T-helper 22 cell (primary cell): ENCODE results near the gene TTLL11.

ENCODE experiments used
- DNase-seq: peaks from one replicate; pipeline ENCODE4 v3.0.0-alpha.2; 2020; ENCODE audit warnings: low read depth

Gene TTLL11

GRCh38 chr9:121880343-121880898, 212.7 kb downstream of the TTLL11 start:
- DNase-seq: no peak

DNA sequence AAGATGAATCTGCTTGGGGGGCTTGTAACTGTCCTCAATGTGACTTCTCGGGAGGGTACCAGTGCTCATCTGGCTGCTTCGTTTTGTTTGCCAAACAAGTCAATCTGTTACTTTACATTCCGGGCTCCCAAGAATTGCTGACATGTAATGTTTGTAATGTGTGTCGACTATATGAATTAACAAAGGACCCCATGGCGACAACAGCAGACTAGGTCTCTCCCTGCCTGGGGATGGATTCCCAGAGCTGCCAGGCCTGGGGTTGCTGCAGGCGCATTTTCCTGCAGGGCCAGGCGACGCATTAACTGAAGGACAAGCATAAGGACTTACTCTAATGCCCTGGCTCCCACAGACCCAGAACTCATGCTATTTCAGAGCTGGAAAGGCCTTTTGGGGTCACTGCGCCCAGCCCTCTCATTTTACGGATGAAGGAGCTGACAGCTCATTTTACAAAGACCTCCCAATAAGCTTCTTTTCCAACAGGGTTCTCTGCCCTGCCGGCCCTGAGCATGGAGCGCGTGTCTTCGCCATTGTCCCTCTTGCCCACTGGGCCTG, 214.8 kb downstream of the TTLL11 start:
- no peak for DNase-seq

DNA sequence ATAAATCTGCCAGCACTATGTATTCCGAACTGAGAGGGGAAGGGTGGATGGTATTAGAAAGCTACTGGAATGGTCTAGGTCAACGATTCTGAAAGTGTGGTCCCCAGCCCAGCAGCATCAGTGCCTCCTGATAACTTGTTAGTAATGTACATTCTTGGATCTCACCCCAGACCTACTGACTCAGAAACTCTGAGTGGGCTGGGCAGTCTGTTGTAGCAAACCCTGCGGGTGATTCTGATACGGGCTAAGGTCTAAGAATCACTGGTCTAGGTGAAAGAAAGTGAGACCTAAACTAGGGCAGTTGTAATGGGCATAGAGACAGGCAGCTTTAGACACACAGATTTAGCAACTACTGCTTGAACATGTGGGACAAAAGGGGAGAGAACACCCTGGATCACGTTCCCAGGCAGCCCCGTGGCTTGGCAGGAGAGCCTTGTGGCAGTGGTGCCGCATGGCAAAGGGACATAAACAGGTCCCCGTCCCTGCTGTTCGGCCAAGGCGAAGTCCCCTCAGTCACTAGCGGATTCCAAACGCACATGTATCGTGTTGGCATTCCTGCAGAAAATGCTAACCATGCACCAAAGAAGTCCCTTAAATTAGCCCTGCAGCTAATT, 216.3 kb downstream of the TTLL11 start:
- no peak for DNase-seq

- no peak for DNase-seq
Measured at GRCh38 chr9:121876255-121876654, 216.9 kb downstream of the TTLL11 start.

DNA sequence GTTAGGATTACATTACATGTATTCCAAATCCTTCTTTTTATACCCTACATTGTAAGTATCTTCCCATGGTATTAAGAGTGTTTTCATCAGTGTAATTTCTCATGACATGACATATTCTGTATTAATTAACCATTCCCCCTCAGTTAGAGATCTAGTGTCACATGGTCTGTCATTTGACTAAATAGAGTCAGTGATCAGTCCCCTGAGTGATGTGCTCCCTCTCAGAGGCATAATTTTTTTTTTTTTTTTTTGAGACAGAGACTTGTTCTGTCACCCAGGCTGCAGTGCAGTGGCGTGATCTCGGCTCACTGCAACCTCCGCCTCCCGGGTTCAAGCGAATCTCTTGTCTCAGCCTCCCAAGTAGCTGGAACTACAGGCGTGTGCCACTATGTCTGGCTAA, 218.6 kb downstream of the TTLL11 start:
- DNase-seq: no peak

DNA sequence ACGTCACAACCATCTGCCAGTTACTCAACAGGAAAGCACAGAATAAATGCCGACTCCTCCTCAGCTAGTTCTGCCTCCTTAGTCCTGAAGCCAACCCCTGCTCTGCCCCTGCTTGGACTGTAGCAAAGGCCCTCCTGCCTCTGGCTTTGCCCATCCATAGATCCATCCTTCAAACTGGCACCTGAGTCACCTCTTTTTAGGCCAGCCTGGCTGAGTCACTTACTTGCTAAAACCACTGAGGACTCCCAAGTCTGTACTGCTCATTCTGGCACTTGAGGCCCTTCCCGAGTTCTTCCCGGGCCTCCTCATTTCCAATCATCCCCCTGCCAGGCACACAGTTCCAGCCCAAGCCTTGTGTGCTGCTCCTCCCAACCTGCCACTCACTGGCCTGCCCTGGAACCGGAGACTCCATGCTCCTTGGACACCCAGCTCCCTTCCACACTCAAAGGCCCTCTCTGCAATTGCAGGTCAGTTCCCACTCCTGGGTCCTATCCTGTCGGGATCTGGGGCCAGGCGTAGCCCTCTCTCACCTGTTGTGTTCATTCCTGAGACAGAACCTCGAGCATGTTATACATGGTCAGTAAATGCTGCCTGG, 221.6 kb downstream of the TTLL11 start:
- DNase-seq: no peak

- no peak for DNase-seq
Measured at GRCh38 chr9:121870271-121870670, 222.8 kb downstream of the TTLL11 start.

DNA sequence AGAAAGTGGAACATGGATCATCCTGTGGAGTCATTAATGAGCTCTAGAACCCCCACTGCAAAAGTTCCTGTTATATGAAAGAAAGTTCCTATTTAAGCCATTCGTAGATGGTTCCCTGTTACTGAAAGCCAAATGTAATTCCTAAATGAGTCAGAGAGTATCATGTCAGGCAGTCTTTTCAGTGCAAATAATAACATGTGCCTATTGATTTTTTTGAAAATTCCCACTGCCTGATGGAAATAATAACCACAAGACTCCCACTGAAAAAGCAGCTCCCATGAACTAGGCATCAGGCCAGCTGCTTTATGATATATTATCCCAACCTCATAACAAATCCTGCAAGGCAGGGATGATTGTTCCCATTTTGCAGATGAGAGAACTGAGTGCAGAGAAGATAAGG, 224.5 kb downstream of the TTLL11 start:
- DNase-seq: no peak

- no peak for DNase-seq
Measured at GRCh38 chr9:121866927-121867326, 226.2 kb downstream of the TTLL11 start.

DNA sequence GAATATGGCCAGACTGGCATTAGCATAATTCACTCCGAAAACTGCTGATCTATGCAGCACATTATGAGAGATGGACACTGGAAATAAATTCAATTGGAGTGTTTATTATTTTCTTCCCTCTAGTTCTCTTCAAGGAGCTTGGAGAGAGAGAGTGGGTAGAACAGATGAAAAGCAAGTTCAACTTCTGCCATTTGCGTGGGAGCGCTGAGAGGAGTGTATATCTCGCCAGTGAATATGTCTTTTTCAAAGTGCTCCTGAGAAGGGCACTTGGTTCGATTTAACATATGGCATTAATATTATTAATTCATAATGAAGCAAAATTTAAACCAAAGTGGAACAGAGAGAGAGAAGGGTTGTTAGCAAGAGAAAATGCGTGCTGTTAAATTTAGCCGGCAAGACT, 227.2 kb downstream of the TTLL11 start:
- DNase-seq: no peak

DNA sequence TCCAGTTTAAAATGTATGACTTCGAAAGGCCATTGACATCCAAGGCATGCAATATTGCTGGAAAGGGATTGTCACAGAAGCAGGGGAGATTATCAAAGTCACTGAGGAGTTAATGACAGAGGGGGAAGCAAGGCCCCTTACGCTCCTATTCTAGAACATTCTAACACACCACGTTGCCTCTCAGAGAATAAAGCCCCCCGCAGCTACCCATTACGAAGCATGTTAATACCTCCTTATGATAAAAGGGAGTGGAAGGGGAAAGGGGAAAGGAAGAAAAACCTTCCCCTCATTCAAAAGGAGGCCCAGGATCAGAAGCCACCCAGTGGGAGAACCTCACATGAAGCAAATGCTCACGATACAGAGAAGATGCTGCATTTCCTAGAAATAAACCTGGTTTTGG, 228.0 kb downstream of the TTLL11 start:
- DNase-seq: no peak

GRCh38 chr9:121863955-121864354, 229.2 kb downstream of the TTLL11 start:
- no peak for DNase-seq

DNA sequence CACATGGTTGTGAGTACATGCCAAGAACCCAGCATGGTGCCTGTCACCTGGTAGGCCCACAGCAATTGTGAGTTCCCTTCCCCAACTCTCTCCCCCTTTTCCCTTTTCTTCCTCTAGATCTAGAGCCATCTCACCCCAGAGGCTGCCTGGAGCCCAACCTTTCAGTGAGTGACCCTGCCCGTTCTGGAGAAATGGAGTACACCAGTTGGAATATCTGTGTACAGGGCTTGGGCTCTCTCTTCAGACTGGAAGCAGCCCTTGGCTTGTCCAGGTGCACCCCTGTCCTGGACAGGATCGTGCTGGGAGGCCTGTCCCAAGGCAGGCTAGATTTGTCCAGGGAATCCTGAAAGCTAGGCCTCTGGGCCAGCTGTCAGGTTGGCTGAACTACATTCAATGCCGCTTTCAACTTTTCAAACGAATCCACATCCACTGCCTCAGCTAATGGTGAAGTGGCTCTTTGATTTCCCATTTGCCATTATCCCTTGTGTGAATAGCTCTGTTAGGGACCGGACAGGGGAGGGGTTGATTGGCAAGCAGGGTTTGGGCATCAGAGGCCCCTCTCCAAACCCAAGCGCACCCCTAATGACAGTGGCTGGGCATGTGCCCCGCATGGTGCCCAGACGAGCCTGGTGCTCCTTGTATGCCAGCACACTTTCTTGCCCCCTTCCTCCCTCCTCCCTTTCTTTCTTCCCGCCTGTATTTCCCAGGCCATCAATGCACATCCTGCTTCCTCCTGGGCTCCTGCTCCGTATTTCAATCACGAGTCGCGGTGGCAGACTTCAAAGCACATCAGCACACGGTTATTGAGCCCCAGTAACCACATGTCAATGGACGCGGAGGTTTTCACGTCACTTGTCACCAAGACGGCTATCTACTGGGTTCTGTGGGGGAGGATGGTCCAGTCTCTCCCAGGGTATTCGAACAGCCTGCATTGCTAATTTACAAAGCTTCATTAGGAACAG, 230.5 kb downstream of the TTLL11 start:
- no peak for DNase-seq

DNA sequence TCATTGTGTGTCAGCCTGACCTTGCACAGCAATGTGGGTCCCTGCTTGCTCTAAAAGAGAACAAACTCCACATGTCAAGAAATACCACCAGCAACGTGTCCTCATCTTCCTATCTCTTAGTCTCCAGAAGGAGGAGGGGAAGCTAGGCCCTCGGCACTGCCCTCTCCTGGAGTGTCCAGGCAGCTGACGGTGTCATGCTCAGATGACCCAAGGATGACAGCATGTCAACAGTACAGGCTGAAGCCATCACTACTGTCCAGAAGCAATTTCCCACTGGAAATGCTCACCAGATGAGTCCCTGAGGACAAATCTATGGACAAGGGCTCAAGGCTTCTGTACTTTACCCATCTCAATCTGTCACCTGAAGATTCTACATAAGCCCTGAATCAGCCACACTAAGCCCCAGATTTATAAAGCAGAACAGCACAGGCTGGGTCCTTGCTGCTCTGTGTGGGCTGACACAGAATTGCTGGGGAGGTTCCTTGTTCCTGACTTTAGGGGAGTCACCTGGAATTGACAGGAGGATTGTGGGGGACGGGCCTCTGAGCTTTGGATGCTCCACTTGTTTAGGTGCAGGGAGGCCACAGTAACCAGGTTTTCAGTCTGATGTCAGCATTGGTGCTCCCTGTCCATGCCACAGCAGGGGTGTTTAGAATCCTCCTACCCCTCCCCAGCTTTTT, 231.5 kb downstream of the TTLL11 start:
- DNase-seq: no peak

- DNase-seq: no peak
Measured at GRCh38 chr9:121860744-121861143, 232.4 kb downstream of the TTLL11 start.

DNA sequence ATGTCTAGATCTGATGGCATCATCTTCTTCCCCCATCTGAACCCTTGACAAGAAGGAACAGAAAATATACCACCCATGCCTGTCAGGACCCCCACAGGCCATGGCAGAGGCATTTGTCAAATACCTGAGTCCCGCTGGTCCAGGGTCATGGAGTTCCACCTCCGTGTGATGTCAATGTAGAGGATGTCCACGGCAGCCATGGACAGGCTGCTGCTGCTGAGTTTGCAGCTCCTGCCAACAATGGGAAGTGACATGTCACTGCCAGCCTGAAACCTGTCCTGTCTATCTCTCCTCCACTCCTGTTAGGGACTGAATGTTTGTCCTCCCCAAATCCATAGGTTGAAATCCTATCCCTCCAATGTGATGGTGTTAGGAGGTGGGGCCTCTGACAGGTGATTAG, 232.9 kb downstream of the TTLL11 start:
- no peak for DNase-seq

DNA sequence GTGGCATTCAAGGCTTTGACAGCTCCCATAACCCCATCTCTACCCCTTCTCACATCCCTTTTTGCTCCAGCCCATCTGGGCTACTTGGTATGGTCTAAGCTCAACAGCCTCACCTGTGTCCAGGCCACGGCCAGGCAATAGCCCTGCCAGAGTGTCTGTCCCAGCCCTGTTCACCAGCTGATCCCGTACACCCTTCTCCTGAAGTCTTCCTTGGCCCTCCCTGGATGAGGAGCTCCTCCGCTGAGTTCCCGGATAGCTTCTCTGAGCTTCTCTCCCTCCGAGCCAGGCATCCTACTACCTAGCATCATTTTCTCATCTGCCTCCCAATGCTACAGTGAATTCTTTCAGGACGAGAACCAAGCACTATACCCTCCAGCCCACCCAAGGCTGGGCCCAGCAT, 233.5 kb downstream of the TTLL11 start:
- DNase-seq: no peak

DNA sequence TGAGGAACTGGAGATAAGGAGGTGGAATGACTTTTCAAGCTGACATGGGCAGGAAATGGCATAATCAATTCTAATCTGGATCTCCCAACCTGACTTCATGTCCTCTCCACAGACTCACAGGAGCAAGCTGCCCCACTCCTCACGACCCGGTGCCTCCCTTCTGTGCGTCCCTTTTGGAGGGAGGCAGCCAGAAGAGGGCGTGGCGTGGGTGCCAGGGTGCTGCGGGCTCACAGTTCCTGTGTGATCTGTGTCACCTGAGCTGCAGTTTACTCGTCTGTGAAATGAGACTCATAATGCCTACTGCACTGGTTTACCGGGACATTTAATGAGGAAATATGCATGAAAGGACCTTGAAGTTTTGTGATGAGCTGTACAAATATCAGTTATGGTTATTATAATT, 234.3 kb downstream of the TTLL11 start:
- no peak for DNase-seq

- no peak for DNase-seq
Measured at GRCh38 chr9:121857928-121858327, 235.2 kb downstream of the TTLL11 start.

DNA sequence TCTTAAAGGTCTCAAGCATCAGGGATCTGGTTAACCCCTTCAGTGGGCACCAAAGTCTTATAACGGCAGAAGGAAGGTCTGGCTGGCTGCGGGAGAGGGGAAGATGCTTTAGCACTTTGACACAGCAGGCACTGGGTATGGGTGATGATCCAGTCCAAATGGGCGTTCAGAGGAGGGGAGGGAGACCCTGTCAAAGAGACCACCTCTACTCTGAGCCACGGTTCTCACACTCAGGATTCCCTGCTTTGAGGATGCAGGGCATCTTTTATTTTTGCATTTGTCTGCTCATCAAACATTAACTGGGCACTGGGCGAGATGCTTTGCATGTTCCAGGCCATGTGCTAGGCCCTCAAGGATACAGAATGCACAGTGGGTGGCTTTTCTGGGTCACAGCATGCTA, 237.6 kb downstream of the TTLL11 start:
- no peak for DNase-seq

DNA sequence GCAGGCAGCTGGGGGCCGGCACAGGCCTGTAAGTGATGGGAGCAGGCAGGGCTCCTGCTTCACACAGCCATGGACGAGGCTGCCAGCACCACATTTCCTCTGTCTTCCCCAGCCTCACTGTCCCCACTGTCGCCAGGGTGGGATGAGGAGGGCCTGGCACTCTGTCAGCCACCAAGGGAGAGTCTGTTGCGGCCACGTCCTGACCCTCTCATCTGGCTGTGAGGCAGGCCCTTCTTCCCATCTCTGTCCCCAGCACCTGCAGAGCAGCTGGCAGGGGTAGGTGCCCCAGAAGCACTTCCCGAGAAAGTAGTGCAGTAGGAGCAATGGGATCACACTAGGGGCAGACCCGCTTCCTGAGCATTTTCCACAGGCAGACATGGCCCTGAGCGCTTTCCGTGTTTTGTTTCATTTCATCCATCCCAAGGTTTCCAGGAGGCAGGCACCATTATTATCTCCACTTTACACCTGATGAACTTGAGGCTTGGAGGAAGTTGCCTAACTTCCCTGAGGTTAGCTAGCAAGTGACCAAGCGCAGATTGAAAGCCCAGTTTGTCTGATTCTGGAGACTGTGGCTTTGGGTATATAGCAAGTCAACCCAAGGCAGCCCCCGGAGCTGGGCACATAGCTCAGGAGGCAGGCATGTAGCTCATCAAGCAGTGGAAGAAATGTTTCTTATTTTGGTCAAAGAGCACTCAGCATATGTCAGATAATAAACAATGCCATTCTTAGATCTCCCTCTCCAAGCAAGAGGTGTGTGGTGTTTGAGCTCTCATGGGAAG, 239.3 kb downstream of the TTLL11 start:
- DNase-seq: no peak
